T-helper 17 cell (primary cell): ENCODE results near the gene SOCS6. TPM values are rescaled to one million over a fixed set of nuclear protein-coding genes. Genes with fewer than 3 reads are reported as not detected.
"Not testable (repeated sequence)": the region's sequence is repeated elsewhere in the genome, so short reads cannot be mapped to it uniquely, and the experiment has no call there.

Experiments used
- ATAC-seq: fragments of 150-1000 bp; cut with Tn5 transposase; 2 replicates; pipeline ENCODE4 v1.10.0; 2021; ENCODE audit warnings: mild to moderate bottlenecking, moderate library complexity
- DNase-seq, 3 donors: peaks; one replicate each; pipeline versions ENCODE4 v3.0.0 to v3.0.0-alpha.2; 2020 to 2021
- H3K9me3 ChIP-seq: one replicate; pipeline ENCODE4 v1.7.0; 2013; ENCODE audit warnings: low read length, mild to moderate bottlenecking; ENCODE audit not compliant: control insufficient read depth, poor library complexity, severe bottlenecking
- H3K27ac Mint-ChIP-seq: one replicate; pipeline ENCODE4 v1.8.0; 2022; ENCODE audit warnings: mild to moderate bottlenecking, moderate library complexity, mixed read lengths
- H3K27me3 Mint-ChIP-seq: one replicate; pipeline ENCODE4 v1.8.0; 2022; ENCODE audit warnings: mixed read lengths
- H3K36me3 Mint-ChIP-seq: one replicate; pipeline ENCODE4 v1.8.0; 2022; ENCODE audit warnings: low read depth, mixed read lengths
- H3K4me1 Mint-ChIP-seq: one replicate; pipeline ENCODE4 v1.8.0; 2022; ENCODE audit warnings: mild to moderate bottlenecking, mixed read lengths
- H3K4me3 Mint-ChIP-seq: one replicate; pipeline ENCODE4 v1.8.0; 2022; ENCODE audit warnings: mild to moderate bottlenecking, moderate library complexity, mixed read lengths
- total RNA-seq, 4 donors: library from RNA in 2 of 4; stranded (reverse) in 2 of 4; gene quantifications; one replicate each; pipeline ENCODE4 v1.2.3 and lab custom pipeline; 2022 to 2026

SOCS6 gene
- total RNA-seq, 2 donors from 2014 or later: 0.87 to 2.9 TPM

DNA sequence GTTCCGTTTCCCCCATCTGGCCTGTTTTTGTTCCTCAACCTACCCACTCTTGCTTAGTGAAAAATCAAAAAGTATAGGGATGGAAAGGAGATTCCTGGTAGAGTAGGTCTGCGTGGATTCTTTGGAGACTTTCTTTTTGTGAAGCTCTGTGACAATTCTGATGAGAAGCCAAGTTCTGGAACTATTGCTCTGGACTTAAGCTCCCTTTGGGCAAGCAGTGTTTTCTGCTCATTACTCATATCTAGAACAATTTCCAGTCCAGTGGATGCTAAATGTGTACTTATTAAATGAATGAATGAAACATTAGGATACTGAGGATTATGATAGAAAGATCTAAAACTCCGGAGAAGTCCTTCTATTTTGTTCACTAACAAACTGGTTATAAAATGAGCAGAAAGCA lies 76.5 kb downstream of the SOCS6 start:
- Mint-ChIP-seq H3K27me3 (peaks cover 33% of the 10 kb centered on the region), H3K4me3 (no peak overlapping the region), H3K4me1 (no peaks in the 10 kb centered on the region), H3K27ac (no peak overlapping the region), H3K36me3 (peaks cover 2% of the 10 kb centered on the region)
- ATAC-seq: no peak
- H3K9me3 ChIP-seq: no peaks in the 10 kb centered on the region
- no peak for DNase-seq

- peaks cover 33% of the 10 kb centered on the region for H3K27me3 Mint-ChIP-seq
- H3K36me3 Mint-ChIP-seq: peaks cover 2% of the 10 kb centered on the region
- H3K4me1 Mint-ChIP-seq: no peaks in the 10 kb centered on the region
- H3K27ac Mint-ChIP-seq: no peak overlapping the region
- no peak for ATAC-seq
- no peak overlapping the region for H3K4me3 Mint-ChIP-seq
- H3K9me3 ChIP-seq: no peaks in the 10 kb centered on the region
- DNase-seq: no peak
Measured at GRCh38 chr18:70366174-70366573, 77.3 kb downstream of the SOCS6 start.

DNA sequence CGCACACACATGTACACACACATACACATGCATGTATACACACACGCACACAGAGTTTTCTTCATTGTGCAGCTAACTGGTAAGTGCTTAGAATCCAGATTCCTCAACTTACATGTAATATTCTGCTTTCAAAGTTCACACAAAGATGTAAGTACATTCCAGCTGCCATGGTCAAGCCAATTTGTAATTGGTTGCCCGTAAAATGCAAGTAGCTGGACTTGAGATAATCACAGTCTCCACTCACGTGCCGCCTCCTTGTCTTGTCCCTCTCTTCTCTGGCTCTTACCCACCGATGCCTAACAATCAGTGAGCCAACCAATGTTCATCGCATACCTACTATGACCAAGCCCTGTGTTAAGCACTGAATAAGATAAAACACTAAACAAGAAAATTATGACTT lies 77.8 kb downstream of the SOCS6 start:
- H3K27ac Mint-ChIP-seq: no peak overlapping the region
- H3K4me3 Mint-ChIP-seq: no peak overlapping the region
- no peak for DNase-seq
- H3K4me1 Mint-ChIP-seq: no peaks in the 10 kb centered on the region
- ATAC-seq: no peak
- H3K36me3 Mint-ChIP-seq: peaks cover 2% of the 10 kb centered on the region
- H3K27me3 Mint-ChIP-seq: peaks cover 33% of the 10 kb centered on the region
- no peaks in the 10 kb centered on the region for H3K9me3 ChIP-seq

- H3K27ac Mint-ChIP-seq, H3K4me3 Mint-ChIP-seq, ATAC-seq, H3K36me3 Mint-ChIP-seq, H3K9me3 ChIP-seq, DNase-seq, H3K4me1 Mint-ChIP-seq: not testable (repeated sequence)
- peaks cover 33% of the 10 kb centered on the region for H3K27me3 Mint-ChIP-seq
Measured at GRCh38 chr18:70367344-70367743, 78.5 kb downstream of the SOCS6 start.

GRCh38 chr18:70368903-70369302 lies 80.1 kb downstream of the SOCS6 start:
- no peaks in the 10 kb centered on the region for H3K9me3 ChIP-seq
- Mint-ChIP-seq H3K4me1 (no peaks in the 10 kb centered on the region), H3K4me3 (no peak overlapping the region), H3K27me3 (peaks cover 41% of the 10 kb centered on the region), H3K27ac (no peak overlapping the region), H3K36me3 (peaks cover 2% of the 10 kb centered on the region)
- DNase-seq (no peak), ATAC-seq (no peak)

DNA sequence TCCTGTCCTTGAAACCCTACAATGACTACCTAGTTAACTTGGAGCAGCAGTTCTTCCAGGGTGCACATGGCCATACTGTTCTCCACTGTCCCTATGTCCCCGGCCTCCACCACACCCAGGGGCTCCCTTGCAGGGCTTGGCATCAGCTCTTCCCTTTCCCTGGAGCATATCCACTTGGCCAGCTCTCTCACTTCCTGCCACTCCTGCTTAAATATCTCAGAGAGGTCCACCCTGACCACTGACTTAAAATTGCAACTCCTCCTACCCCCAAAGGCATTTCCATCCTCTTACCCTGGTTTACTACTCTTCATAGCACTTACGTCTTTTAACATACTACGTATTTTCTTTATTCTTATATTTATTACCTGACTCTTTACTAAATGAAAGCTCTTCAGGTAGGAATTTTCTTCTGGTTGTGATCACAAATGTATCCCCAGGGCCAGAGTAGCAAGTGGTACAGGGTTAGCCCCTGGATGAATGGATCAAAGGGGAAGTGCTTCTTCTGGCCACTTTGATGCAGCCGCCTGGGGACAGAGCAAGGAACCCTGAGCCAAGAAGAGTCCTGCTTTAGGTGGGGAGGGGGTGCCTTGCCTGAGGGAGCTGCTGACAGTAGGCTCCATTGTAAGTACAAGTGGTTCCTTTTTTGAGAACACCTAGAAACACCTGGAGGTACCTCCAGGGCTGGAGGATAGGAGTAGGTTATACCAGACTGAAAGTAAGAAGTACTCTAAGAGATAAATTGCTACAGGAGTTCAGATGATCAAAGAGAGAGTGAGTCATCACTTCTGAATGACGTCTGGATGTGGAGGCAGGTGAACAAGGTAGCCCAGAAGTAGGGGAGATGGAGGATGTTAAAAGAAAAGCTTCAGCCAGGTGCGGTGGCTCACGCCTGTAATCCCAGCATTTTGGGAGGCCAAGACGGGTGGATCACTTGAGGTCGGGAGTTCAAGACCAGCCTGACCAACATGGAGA lies 82.2 kb downstream of the SOCS6 start:
- Mint-ChIP-seq H3K27me3 (peaks cover 34% of the 10 kb centered on the region), H3K4me3 (no peak overlapping the region), H3K27ac (no peak overlapping the region), H3K36me3 (peaks cover 2% of the 10 kb centered on the region), H3K4me1 (no peaks in the 10 kb centered on the region)
- DNase-seq: no peak
- ATAC-seq: no peak
- H3K9me3 ChIP-seq: no peaks in the 10 kb centered on the region

DNA sequence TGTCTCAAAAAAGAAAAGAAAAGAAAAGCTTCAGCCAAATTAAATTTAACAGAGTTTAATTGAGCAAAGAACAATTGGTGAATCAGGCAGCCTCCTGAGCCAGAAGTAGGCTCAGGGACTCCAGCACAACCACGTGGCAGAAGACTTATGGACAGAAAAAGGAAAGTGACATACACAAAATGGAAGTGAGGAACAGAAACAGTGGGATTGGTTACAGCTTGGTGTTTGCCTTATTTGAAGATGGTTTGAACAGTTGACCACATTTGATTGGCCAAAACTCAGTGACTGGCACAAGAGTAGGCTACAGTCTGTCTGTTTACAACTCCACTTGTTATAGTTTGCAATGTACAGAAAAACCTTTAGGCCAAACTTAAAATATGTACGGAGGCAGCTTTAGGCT lies 83.1 kb downstream of the SOCS6 start:
- ATAC-seq (no peak), DNase-seq (no peak)
- H3K36me3 Mint-ChIP-seq: peaks cover 2% of the 10 kb centered on the region
- no peaks in the 10 kb centered on the region for H3K4me1 Mint-ChIP-seq
- no peak overlapping the region for H3K27ac Mint-ChIP-seq
- peaks cover 26% of the 10 kb centered on the region for H3K27me3 Mint-ChIP-seq
- no peak overlapping the region for H3K4me3 Mint-ChIP-seq
- no peaks in the 10 kb centered on the region for H3K9me3 ChIP-seq

DNA sequence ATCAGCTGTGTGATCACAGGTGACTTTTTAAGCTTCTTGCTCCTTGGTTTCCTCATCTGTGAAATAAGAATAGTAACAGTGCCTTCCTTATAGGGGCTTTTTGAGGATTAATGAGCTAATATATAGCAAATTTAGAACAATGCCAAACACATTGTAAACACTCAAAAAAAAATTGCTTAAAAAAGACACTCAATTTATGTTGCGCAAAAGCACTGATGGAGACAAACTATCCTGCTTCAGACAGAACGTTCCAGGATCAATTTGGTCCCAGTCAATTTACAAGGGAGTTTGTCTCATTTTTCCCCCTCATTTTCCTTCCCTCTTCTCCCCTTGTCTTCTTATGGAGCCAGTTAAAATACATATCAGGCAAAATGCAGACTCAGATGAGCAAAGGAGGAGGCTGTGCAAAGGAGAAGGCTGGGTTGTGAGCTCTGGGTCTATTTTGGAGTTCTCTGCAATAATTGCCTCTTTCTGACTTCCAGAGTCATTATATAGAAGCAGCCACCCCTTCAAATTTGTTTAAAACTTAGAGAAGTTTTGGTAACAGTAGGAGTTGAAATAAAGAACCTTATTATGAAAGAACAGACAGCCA lies 83.7 kb downstream of the SOCS6 start:
- Mint-ChIP-seq H3K27ac (no peak overlapping the region), H3K4me3 (no peak overlapping the region), H3K27me3 (peaks cover 26% of the 10 kb centered on the region), H3K4me1 (no peaks in the 10 kb centered on the region), H3K36me3 (peaks cover 2% of the 10 kb centered on the region)
- DNase-seq (no peak), ATAC-seq (no peak)
- no peaks in the 10 kb centered on the region for H3K9me3 ChIP-seq

DNA sequence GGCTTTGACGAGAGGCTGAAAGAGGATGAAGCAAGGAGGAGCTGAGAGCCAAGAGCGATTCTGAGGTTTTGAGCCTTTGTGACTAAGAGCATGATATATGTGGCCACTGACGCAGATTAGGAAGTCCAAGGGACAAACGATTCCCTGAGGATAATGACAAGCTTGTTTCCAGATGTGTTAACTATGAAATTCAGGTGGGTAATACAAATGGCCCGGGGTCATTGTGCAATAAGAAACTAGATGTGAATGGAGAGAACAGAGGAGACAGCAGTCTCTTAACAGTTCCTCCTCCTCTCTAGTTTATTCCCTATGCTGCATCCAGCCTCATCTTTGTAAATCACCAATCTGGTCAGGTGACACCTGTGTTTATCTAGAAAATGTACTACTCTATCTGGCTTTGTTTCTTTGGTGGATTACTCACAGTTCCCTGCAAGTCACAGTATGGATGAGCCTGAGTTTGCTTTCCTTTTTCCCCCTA lies 84.2 kb downstream of the SOCS6 start:
- Mint-ChIP-seq H3K4me1 (no peaks in the 10 kb centered on the region), H3K4me3 (no peak overlapping the region), H3K27me3 (peaks cover 26% of the 10 kb centered on the region), H3K27ac (no peak overlapping the region), H3K36me3 (peaks cover 2% of the 10 kb centered on the region)
- ATAC-seq (no peak), DNase-seq (no peak)
- no peaks in the 10 kb centered on the region for H3K9me3 ChIP-seq

DNA sequence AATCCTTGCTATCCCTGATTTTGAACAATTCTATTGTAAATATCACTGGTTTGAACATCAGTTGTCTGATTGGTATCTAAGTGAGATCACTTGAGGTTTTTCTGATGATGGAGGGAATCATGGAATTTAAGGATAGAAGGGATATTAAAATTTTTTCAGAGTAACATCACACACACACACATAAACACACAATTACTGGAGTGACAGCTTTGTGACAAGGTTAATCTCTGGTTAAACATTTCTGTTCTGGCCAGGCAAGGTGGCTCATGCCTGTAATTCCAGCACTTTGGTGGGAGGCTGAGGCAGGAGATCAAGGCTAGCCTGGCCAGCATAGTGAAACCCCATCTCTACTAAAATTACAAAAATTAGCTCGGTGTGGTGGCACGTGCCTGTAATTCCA lies 85.3 kb downstream of the SOCS6 start:
- ATAC-seq (no peak), DNase-seq (no peak)
- no peaks in the 10 kb centered on the region for H3K36me3 Mint-ChIP-seq
- no peak overlapping the region for H3K4me3 Mint-ChIP-seq
- H3K27me3 Mint-ChIP-seq: peaks cover 21% of the 10 kb centered on the region
- no peaks in the 10 kb centered on the region for H3K9me3 ChIP-seq
- H3K27ac Mint-ChIP-seq: no peak overlapping the region
- H3K4me1 Mint-ChIP-seq: no peaks in the 10 kb centered on the region

- no peak overlapping the region for H3K27ac Mint-ChIP-seq
- H3K4me1 Mint-ChIP-seq: no peaks in the 10 kb centered on the region
- no peaks in the 10 kb centered on the region for H3K9me3 ChIP-seq
- H3K27me3 Mint-ChIP-seq: peaks cover 11% of the 10 kb centered on the region
- DNase-seq (no peak), ATAC-seq (no peak)
- H3K4me3 Mint-ChIP-seq: no peak overlapping the region
- H3K36me3 Mint-ChIP-seq: no peaks in the 10 kb centered on the region
Measured at GRCh38 chr18:70376137-70376913, 87.5 kb downstream of the SOCS6 start.

DNA sequence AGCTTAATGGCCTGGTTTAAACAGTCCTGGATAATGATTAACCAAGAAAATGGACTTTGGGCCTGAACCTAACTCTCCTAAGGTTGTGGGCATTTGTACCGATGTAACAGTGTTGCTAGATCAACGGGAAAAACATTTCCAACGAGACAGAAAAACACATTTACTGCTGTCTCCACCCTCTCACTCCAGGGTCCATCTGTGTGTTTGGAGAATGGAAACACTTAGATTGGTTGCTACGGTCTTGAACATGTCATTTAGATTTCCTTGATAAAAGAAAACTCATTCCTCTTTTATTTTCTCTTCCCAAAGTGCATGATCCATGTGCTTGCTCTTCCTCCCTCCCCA lies 88.0 kb downstream of the SOCS6 start:
- Mint-ChIP-seq H3K4me3 (no peak overlapping the region), H3K27ac (no peak overlapping the region)

DNA sequence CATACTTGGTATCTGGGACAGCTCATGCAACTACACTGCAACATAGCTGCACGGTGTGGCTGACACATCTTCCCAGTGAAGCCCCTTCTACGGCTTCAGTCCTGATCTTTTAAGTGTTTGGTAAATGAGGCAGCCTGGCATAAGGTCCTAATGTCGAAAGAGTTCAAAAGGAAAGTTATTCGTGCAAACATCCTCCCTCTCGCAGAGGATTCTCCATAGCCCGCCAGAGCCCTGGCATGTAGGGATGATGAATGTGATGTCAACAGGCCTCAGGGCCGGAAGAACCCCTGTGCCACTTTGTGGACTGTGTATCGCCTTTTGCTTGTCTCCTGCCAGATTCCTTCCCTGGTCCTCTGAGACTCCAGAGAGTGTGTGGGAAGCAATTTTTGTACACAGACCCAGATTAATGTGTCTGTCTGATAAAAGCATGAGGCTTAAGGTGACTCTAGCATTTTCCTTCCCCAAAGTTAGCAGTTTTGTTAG lies 88.5 kb downstream of the SOCS6 start:
- no peaks in the 10 kb centered on the region for H3K9me3 ChIP-seq
- H3K27me3 Mint-ChIP-seq: peaks cover 21% of the 10 kb centered on the region
- ATAC-seq: no peak

More for the DNA sequence above, 88.0 kb downstream of the SOCS6 start:
- H3K9me3 ChIP-seq: no peaks in the 10 kb centered on the region
- ATAC-seq: no peak
- Mint-ChIP-seq H3K4me1 (peaks cover 3% of the 10 kb centered on the region), H3K27me3 (peaks cover 16% of the 10 kb centered on the region), H3K36me3 (peaks cover 3% of the 10 kb centered on the region)
- DNase-seq: no peak

More for the DNA sequence above, 88.5 kb downstream of the SOCS6 start:
- peaks cover 3% of the 10 kb centered on the region for H3K4me1 Mint-ChIP-seq
- no peak overlapping the region for H3K27ac Mint-ChIP-seq
- DNase-seq: no peak
- H3K36me3 Mint-ChIP-seq: peaks cover 3% of the 10 kb centered on the region
- H3K4me3 Mint-ChIP-seq: no peak overlapping the region
